Measurements from ENCODE around the gene PCDHGB4.
"Not testable (repeated sequence)": the region's sequence is repeated elsewhere in the genome, so short reads cannot be mapped to it uniquely, and the experiment has no call there.

Gene PCDHGB4

DNA sequence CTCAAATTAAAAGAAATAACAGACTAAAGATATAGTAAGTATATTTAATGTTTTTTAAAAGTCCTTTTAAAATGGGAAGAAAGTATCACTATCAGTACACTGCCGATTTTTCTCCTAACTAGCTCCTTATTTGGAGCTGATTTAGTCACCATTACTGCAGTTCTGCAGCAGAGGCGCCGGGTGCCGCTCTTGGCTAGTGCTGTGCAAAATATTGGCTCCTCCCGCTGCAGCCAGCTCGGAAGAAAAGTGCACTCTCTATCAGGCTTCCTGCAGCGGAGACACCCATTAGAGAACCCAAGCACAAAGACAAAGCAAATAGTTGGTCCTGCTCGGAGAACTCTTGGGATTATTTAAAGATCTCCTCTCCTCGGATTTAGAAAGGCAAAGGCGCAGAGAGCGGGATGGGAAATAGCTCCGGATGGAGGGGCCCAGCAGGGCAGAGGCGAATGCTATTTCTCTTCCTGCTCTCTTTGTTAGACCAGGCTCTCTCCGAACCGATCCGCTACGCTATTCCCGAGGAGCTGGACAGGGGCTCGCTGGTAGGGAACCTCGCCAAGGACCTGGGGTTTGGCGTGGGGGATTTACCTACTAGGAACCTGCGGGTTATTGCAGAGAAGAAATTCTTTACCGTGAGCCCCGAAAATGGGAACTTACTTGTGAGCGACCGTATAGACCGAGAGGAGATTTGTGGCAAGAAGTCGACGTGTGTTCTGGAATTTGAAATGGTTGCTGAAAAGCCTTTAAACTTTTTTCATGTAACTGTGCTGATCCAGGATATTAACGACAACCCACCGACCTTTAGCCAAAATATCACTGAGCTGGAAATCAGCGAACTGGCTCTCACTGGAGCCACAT lies 17.3 kb upstream of the PCDHGB4 start, which contains the start of gene PCDHGB3:
TSS of gene PCDHGB3 (plus strand) at position 249 of the 855 bp plus-strand sequence. CDS start at position 402, 153 bp downstream.
- no peak for DNase-seq

DNA sequence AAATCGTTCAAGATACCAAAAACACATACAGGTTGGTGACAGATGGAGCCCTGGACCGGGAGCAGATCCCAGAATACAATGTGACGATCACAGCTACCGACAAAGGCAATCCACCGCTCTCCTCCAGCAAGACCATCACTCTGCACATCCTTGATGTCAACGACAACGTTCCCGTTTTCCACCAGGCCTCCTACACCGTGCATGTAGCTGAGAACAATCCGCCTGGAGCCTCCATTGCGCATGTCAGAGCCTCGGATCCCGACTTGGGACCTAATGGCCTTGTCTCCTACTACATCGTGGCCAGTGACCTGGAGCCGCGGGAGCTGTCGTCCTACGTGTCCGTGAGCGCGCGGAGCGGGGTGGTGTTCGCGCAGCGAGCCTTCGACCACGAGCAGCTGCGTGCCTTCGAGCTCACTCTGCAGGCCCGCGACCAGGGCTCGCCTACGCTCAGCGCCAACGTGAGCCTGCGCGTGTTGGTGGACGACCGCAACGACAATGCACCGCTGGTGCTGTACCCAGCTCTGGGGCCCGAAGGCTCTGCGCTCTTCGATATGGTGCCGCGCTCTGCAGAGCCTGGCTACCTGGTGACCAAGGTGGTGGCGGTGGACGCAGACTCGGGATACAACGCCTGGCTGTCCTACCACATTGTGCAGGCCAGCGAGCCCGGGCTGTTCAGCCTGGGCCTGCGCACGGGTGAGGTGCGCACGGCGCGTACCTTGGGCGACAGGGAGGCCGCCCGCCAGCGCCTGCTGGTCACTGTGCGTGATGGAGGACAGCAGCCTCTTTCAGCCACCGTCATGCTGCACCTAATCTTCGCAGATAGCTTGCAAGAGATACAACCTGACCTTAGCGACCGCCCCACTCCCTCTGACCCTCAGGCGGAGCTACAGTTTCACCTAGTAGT lies 15.7 kb upstream of the PCDHGB4 start:
- no peak for DNase-seq

DNA sequence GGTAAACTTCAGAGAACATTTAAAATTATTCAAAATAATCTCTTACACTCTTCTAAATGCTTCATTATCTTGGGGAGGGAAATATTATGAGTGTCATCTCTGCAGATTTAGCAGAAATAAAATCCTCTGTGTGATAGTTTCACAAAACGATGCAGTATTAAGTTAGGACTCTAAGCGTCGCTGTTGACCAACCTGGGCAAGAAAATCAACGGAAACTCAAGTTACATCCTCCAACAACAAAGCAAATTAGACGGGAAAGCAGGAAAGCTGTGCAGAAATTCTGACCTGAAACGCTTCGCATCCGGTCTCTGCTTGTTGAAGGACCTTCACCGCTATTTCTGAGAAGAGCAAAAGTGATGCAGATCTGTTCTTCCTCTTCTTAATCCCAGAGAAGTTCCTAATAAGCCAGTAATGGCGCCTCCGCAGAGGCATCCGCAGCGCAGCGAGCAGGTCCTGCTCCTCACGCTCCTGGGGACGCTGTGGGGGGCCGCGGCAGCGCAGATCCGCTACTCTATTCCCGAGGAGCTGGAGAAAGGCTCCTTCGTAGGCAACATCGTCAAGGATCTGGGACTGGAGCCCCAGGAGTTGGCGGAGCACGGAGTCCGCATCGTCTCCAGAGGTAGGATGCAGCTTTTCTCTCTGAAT lies 13.7 kb upstream of the PCDHGB4 start, which contains the start of gene PCDHGA6:
TSS of gene PCDHGA6 (plus strand) at position 219 of the 645 bp plus-strand sequence. CDS start at position 412, 193 bp downstream.
- no peak for DNase-seq

DNA sequence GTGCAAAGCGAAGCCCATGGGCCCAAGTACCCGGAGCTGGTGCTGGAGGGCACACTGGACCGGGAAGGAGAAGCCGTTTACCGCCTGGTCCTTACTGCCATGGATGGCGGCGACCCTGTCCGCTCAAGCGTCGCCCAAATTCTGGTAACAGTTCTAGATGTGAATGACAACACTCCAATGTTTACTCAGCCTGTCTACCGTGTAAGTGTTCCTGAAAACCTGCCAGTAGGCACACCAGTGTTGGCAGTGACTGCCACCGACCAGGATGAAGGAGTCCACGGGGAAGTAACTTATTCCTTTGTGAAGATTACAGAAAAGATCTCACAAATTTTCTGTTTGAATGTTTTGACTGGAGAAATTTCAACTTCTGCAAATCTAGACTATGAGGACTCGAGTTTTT lies 12.9 kb upstream of the PCDHGB4 start:
- DNase-seq = no peak

DNA sequence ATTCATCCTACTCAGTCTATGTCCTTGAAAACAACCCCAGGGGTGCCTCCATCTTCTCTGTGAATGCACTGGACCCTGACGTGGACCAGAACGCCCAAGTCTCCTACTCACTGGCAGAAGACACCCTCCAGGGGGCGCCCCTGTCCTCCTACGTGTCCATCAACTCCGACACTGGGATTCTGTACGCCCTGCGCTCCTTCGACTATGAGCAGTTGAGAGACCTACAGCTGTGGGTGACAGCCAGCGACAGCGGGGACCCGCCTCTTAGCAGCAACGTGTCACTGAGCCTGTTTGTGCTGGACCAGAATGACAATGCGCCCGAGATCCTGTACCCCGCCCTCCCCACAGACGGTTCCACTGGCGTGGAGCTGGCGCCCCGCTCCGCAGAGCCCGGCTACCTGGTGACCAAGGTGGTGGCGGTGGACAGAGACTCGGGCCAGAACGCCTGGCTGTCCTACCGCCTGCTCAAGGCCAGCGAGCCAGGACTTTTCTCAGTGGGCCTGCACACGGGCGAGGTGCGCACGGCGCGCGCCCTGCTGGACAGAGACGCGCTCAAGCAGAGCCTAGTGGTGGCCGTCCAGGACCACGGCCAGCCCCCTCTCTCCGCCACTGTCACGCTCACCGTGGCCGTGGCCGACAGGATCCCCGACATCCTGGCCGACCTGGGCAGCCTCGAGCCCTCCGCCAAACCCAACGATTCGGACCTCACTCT lies 11.9 kb upstream of the PCDHGB4 start:
- DNase-seq = not testable (repeated sequence)

DNA sequence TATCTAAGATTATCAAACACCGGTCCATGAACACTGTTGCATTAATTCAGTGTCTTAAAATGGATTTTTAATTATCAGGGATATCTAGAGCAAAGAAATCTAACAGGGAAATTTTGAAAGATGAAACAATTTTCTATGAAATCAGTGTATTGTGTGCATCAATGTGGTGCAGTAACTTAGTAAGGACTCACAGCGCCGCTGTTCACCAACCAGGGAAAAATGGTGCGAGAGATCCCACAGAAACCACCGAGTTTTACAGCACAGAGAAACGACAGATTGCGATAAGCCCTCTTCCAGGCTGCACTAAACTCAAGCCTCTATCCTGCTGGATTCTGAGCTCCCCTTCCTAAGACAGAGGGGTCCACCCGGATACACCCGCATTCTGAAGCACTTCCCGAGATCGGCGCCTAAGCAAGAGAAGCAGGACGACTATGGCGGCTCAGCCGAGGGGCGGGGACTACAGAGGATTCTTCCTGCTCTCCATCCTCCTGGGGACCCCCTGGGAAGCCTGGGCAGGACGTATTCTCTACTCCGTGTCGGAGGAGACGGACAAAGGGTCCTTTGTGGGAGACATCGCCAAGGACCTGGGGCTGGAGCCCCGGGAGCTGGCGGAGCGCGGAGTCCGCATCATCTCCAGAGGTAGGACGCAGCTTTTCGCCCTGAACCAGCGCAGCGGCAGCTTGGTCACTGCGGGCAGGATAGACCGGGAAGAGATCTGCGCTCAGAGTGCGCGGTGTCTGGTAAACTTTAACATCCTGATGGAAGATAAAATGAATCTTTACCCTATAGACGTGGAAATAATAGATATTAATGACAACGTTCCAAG lies 4.8 kb upstream of the PCDHGB4 start, which contains the start of gene PCDHGA7:
TSS of gene PCDHGA7 (plus strand) at position 274 of the 826 bp plus-strand sequence. CDS start at position 432, 158 bp downstream.
- no peak for DNase-seq

DNA sequence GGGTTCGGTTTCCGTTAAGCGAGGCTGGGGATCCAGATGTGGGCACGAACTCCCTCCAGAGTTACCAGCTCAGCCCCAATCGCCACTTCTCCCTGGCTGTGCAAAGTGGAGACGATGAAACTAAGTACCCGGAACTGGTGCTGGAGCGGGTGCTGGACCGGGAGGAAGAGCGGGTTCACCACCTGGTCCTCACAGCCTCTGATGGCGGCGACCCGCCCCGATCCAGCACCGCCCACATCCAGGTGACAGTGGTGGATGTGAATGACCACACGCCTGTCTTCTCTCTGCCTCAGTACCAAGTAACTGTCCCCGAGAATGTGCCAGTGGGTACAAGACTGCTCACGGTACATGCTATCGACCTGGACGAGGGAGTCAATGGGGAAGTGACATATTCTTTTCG lies 4.2 kb upstream of the PCDHGB4 start:
- no peak for DNase-seq

DNA sequence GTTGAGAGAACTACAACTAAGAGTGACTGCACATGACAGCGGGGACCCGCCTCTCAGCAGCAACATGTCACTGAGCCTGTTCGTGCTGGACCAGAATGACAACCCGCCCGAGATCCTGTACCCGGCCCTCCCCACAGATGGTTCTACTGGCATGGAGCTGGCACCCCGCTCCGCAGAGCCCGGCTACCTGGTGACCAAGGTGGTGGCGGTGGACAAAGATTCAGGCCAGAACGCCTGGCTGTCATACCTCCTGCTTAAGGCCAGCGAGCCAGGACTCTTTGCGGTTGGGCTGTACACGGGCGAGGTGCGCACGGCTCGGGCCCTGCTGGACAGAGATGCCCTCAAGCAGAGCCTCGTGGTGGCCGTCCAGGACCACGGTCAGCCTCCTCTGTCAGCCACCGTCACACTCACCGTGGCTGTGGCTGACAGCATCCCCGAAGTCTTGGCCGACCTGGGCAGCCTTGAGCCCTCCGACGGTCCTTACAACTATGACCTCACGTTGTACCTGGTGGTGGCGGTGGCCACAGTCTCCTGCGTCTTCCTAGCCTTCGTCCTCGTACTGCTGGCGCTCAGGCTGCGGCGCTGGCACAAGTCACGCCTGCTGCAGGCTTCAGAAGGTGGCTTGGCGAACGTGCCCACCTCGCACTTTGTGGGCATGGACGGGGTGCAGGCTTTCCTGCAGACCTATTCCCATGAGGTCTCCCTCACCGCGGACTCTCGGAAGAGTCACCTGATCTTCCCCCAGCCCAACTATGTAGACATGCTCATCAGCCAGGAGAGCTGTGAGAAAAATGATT lies 2.8 kb upstream of the PCDHGB4 start:
- no peak for DNase-seq

DNA sequence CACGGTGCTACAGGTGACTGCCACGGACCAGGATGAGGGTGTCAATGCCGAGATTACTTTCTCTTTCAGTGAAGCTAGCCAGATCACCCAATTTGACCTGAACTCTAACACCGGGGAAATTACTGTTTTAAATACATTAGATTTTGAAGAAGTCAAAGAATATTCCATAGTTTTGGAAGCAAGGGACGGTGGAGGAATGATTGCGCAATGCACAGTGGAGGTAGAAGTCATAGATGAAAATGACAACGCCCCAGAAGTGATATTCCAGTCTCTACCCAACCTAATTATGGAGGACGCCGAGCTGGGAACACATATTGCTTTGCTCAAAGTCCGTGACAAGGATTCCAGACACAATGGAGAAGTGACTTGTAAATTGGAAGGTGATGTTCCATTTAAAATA lies 1.2 kb downstream of the PCDHGB4 start:
- DNase-seq = no peak

DNA sequence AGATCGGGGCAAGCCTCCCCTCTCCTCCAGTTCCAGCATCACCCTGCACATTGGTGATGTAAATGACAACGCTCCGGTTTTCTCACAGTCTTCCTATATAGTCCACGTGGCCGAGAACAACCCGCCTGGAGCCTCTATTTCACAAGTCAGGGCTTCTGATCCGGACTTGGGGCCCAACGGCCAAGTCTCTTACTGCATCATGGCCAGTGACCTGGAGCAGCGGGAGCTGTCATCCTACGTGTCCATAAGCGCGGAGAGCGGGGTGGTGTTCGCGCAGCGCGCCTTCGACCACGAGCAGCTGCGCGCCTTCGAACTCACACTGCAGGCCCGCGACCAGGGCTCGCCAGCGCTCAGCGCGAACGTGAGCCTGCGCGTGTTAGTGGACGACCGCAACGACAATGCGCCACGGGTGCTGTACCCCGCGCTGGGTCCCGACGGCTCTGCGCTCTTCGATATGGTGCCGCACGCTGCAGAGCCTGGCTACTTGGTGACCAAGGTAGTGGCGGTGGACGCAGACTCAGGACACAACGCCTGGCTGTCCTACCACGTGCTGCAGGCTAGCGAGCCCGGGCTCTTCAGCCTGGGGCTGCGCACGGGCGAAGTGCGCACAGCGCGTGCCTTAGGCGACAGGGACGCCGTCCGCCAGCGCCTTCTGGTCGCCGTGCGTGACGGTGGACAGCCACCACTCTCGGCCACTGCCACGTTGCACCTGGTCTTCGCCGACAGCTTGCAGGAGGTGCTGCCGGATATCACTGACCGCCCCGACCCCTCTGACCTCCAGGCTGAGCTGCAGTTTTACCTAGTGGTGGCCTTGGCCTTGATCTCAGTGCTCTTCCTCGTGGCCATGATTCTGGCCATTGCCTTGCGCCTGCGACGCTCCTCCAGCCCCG lies 1.9 kb downstream of the PCDHGB4 start:
- no peak for DNase-seq

DNA sequence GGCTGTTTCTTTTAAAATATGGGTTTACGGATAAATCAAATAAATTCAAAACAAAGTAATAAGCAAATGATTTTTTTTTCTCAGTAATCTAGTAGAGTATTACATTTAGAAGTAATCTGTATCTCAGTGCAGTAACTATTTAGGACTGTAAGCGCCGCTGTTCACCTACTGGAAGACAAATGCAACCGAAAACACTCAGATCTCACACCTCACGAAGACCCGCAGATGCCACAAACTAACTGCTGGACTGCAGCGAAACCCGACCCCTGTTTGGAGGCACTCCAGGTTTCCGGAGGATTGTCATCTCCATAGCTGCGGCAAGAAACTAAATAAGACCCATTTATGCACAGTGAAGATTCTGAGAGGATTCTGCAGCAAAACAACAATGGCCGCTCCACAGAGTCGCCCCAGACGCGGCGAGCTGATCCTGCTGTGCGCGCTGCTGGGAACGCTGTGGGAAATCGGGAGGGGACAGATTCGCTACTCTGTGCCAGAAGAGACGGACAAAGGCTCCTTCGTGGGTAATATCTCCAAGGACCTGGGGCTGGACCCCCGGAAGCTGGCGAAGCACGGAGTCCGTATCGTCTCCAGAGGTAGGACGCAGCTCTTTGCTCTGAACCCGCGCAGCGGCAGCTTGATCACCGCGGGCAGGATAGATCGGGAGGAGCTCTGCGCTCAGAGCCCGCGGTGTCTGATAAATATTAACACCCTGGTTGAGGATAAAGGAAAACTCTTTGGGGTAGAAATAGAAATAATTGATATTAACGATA lies 5.1 kb downstream of the PCDHGB4 start, which contains the start of gene PCDHGA8:
TSS of gene PCDHGA8 (plus strand) at position 205 of the 770 bp plus-strand sequence. CDS start at position 386, 181 bp downstream.
- no peak for DNase-seq

DNA sequence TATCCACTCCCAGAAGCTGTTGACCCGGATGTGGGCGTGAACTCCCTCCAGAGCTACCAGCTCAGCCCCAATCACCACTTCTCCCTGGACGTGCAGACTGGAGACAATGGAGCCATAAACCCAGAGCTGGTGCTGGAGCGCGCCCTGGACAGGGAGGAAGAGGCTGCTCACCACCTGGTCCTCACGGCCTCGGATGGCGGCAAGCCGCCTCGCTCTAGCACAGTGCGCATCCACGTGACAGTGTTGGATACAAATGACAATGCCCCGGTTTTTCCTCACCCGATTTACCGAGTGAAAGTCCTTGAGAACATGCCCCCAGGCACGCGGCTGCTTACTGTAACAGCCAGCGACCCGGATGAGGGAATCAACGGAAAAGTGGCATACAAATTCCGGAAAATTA lies 5.8 kb downstream of the PCDHGB4 start:
- no peak for DNase-seq

DNA sequence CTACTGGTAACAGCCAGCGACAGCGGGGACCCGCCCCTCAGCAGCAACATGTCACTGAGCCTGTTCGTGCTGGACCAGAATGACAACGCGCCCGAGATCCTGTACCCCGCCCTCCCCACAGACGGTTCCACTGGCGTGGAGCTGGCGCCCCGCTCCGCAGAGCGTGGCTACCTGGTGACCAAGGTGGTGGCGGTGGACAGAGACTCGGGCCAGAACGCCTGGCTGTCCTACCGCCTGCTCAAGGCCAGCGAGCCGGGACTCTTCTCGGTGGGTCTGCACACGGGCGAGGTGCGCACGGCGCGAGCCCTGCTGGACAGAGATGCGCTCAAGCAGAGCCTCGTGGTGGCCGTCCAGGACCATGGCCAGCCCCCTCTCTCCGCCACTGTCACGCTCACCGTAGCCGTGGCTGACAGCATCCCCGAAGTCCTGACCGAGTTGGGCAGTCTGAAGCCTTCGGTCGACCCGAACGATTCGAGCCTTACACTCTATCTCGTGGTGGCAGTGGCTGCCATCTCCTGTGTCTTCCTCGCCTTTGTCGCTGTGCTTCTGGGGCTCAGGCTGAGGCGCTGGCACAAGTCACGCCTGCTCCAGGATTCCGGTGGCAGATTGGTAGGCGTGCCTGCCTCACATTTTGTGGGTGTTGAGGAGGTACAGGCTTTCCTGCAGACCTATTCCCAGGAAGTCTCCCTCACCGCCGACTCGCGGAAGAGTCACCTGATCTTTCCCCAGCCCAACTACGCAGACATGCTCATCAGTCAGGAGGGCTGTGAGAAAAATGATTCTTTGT lies 7.1 kb downstream of the PCDHGB4 start:
- not testable (repeated sequence) for DNase-seq

DNA sequence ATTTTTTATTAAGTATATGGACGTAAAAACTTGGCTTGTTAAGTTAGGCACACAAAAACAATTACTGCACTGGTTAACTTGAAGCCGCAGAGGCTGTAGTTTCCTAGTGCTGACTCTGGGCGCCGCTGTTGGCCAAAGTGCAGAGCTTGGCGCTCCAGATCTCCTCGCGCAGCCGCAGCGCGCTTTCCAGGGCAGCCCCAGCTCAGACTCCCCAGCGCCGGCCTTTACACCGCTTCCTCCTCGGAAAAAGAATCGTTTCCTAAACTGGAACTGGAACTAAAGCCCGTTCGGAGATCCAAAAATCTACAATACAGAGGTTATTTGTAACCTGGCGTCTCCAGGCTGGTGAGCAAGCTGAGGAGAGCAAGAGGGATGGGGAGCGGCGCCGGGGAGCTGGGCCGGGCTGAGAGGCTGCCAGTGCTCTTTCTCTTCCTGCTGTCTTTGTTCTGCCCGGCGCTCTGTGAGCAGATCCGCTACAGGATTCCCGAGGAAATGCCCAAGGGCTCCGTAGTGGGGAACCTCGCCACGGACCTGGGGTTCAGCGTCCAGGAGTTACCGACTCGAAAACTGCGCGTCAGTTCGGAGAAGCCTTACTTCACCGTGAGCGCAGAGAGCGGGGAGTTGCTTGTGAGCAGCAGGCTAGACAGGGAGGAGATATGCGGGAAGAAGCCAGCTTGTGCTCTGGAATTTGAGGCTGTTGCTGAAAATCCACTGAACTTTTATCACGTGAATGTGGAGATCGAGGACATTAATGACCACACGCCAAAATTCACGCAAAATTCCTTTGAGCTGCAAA lies 10.5 kb downstream of the PCDHGB4 start, which contains the start of gene PCDHGB5:
TSS of gene PCDHGB5 (plus strand) at position 192 of the 796 bp plus-strand sequence. CDS start at position 373, 181 bp downstream.
- not testable (repeated sequence) for DNase-seq

DNA sequence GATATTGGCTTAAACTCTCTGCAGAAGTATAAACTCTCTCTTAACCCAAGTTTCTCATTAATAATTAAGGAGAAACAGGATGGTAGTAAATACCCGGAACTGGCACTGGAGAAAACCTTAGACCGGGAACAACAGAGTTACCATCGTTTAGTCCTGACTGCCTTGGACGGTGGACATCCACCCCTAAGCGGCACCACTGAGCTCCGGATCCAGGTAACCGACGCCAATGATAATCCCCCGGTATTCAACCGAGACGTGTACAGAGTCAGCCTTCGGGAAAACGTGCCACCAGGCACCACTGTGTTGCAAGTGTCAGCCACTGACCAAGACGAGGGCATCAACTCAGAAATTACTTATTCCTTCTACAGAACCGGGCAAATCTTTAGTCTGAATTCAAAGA lies 11.1 kb downstream of the PCDHGB4 start:
- DNase-seq = no peak

DNA sequence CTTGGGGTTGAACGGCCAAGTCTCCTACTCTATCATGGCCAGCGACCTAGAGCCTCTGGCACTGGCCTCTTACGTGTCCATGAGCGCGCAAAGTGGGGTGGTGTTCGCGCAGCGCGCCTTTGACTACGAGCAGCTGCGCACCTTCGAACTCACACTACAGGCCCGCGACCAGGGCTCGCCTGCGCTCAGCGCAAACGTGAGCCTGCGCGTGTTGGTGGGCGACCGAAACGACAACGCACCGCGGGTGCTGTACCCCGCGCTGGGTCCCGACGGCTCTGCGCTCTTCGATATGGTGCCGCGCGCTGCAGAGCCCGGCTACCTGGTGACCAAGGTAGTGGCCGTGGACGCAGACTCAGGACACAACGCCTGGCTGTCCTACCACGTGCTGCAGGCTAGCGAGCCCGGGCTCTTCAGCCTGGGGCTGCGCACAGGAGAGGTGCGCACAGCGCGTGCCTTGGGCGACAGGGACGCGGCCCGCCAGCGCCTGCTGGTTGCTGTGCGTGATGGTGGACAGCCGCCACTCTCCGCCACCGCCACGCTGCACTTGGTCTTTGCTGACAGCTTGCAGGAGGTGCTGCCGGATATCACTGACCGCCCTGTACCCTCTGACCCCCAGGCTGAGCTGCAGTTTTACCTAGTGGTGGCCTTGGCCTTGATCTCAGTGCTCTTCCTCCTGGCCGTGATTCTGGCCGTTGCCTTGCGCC lies 12.2 kb downstream of the PCDHGB4 start:
- DNase-seq = no peak
